ENCODE measurements around the gene UST.

GRCh38 chr6:148857798-148858390 is 111.1 kb downstream of the UST start:
- no peak for TF ChIP-seq SMAD3 (CRISPR knock-in tag; IDR thresholded peaks at IDR 0.05; ENCODE audit: borderline replicate concordance)
- no peak for TF ChIP-seq USF1 (CRISPR knock-in tag; IDR thresholded peaks at IDR 0.05)
- no peak for TF ChIP-seq ZSCAN18 (CRISPR knock-in tag; IDR thresholded peaks at IDR 0.05)
- no peak for TF ChIP-seq AFF4 (CRISPR knock-in tag; IDR thresholded peaks at IDR 0.05; ENCODE audit: borderline replicate concordance)
- TF ChIP-seq CTCF (IDR thresholded peaks at IDR 0.05): no peak
- TF ChIP-seq ATF3 (CRISPR knock-in tag; conservative IDR thresholded peaks at IDR 0.05): no peak
- no peak for TF ChIP-seq AR (CRISPR knock-in tag; IDR thresholded peaks at IDR 0.05)
- TF ChIP-seq ZNF532 (CRISPR knock-in tag; IDR thresholded peaks at IDR 0.05; ENCODE audit: borderline replicate concordance): no peak
- no peak for TF ChIP-seq SP1 (CRISPR knock-in tag; conservative IDR thresholded peaks at IDR 0.05)
- TF ChIP-seq CREB1 (CRISPR knock-in tag; IDR thresholded peaks at IDR 0.05): no peak
- TF ChIP-seq MAX (CRISPR knock-in tag; IDR thresholded peaks at IDR 0.05): no peak
- no peak for TF ChIP-seq ZNF512 (CRISPR knock-in tag; IDR thresholded peaks at IDR 0.05; ENCODE audit: borderline replicate concordance)
- no peak for TF ChIP-seq ZNF671 (CRISPR knock-in tag; IDR thresholded peaks at IDR 0.05)
- TF ChIP-seq NR1H2 (CRISPR knock-in tag; IDR thresholded peaks at IDR 0.05): no peak

Data from WTC11 (cell line).